H1 (cell line): ENCODE data around the gene EMX1. TPM values are rescaled to one million over a fixed set of nuclear protein-coding genes. Genes with fewer than 3 reads are reported as not detected.

Experiments
- CTCF ChIA-PET: fragments of 300-600 bp; sonication (Branson Sonifier 250); formaldehyde crosslinking; loops from one replicate; lab custom pipeline; 2021; ENCODE audit not compliant: partially characterized antibody; lab: Charles Lee
- POLR2A ChIA-PET: fragments of 300-600 bp; sonication (Branson Sonifier 250); formaldehyde crosslinking; loops from one replicate; lab custom pipeline; 2021; ENCODE audit warnings: inconsistent platforms; ENCODE audit not compliant: partially characterized antibody; lab: Charles Lee
- DNase-seq, 2 experiments: peaks; one replicate each; pipeline versions ENCODE4 v3.0.0 to v3.0.0-alpha.2; 2010 to 2022; ENCODE audit warnings: low spot score in 2 of 2, low read depth in 1 of 2, mixed read lengths in 1 of 2
- FAIRE-seq: peaks from 2 replicates; lab custom pipeline; 2011; peaks lifted over from hg19 to GRCh38; lab: Jason Lieb, UNC
- H2AFZ ChIP-seq: 2 replicates; pipeline ENCODE4 v1.8.1; 2012; ENCODE audit warnings: low read length, inconsistent platforms
- H2AK5ac ChIP-seq: 2 replicates; pipeline ENCODE4 v1.6.1; 2013; ENCODE audit warnings: low read depth, low read length
- H2BK120ac ChIP-seq: replicated peaks from 2 replicates; pipeline ENCODE3; 2013; ENCODE audit warnings: low read depth, low read length, inconsistent platforms
- H2BK12ac ChIP-seq: 2 replicates; pipeline ENCODE4 v1.6.1; 2013; ENCODE audit warnings: low read depth, low read length
- H2BK15ac ChIP-seq: 2 replicates; pipeline ENCODE4 v1.6.1; 2013; ENCODE audit warnings: low read length
- H2BK20ac ChIP-seq: 2 replicates; pipeline ENCODE4 v1.6.1; 2013; ENCODE audit warnings: low read length
- H2BK5ac ChIP-seq: 2 replicates; pipeline ENCODE4 v1.6.1; 2013; ENCODE audit warnings: low read depth, low read length
- H3K14ac ChIP-seq: 2 replicates; pipeline ENCODE4 v1.6.1; 2013; ENCODE audit warnings: inconsistent platforms; ENCODE audit not compliant: insufficient read length
- H3K18ac ChIP-seq: 2 replicates; pipeline ENCODE4 v1.6.1; 2013; ENCODE audit warnings: low read length; ENCODE audit errors: extremely low read depth
- H3K23ac ChIP-seq: 2 replicates; pipeline ENCODE4 v1.6.1; 2013; ENCODE audit warnings: inconsistent platforms; ENCODE audit not compliant: insufficient read length
- H3K23me2 ChIP-seq: 2 replicates; pipeline ENCODE4 v1.6.1; 2013; ENCODE audit warnings: low read depth, low read length
- H3K27ac ChIP-seq: 2 replicates; pipeline ENCODE4 v1.6.1; 2011; ENCODE audit warnings: low read depth, low read length, inconsistent platforms
- H3K27me3 ChIP-seq, 4 experiments: replicated peaks in 1 of 4; 1 replicate in 1 of 4; 2 replicates in 3 of 4; pipeline versions ENCODE4 v1.6.1 to v1.8.1; 2011 to 2013; ENCODE audit warnings: low read length in 3 of 4, mild to moderate bottlenecking in 3 of 4, inconsistent platforms in 2 of 4, mixed read lengths in 2 of 4, moderate library complexity in 1 of 4; ENCODE audit not compliant: control insufficient read depth in 3 of 4, insufficient read depth in 3 of 4; ENCODE audit errors: extremely low read depth in 1 of 4
- H3K36me3 ChIP-seq, 4 experiments: 2 replicates each; pipeline versions ENCODE4 v1.6.1 to v1.8.1; 2011 to 2013; ENCODE audit warnings: mild to moderate bottlenecking in 4 of 4, low read length in 3 of 4, moderate library complexity in 2 of 4, control low read depth in 1 of 4, inconsistent platforms in 1 of 4; ENCODE audit not compliant: insufficient read depth in 4 of 4, control insufficient read depth in 2 of 4
- H3K4ac ChIP-seq: replicated peaks from 2 replicates; pipeline ENCODE3; 2013; ENCODE audit warnings: low read length, low read depth, mixed read lengths, inconsistent platforms; ENCODE audit not compliant: insufficient read length
- H3K4me1 ChIP-seq, 4 experiments: replicated peaks in 1 of 4; 1 replicate in 1 of 4; 2 replicates in 3 of 4; pipeline versions ENCODE4 v1.6.1 to v1.8.1; 2011 to 2013; ENCODE audit warnings: low read length in 3 of 4, inconsistent platforms in 2 of 4, mixed read lengths in 1 of 4; ENCODE audit not compliant: insufficient read depth in 4 of 4, control insufficient read depth in 3 of 4
- H3K4me2 ChIP-seq, 2 experiments: 2 replicates each; pipeline versions ENCODE4 v1.6.1 to v1.8.1; 2011 to 2013; ENCODE audit warnings: low read depth in 2 of 2, low read length in 2 of 2, control low read depth in 1 of 2, inconsistent platforms in 1 of 2, mild to moderate bottlenecking in 1 of 2; ENCODE audit not compliant: insufficient read depth in 1 of 2
- H3K4me3 ChIP-seq, 4 experiments: fragments of 200-600, 300-600 bp in 1 of 4; sonication (generic), shearing (Covaris generic), sonication (Bioruptor Twin) in 1 of 4; 2 replicates each; pipeline versions ENCODE4 v1.5.1 to v1.8.1; 2011 to 2016; ENCODE audit warnings: low read length in 4 of 4, low read depth in 3 of 4, control low read depth in 2 of 4, inconsistent platforms in 2 of 4, mild to moderate bottlenecking in 2 of 4, mixed read lengths in 1 of 4, moderate library complexity in 1 of 4; ENCODE audit not compliant: insufficient read depth in 2 of 4; ENCODE audit errors: extremely low read depth in 1 of 4
- H3K56ac ChIP-seq: replicated peaks from 2 replicates; pipeline ENCODE3; 2013; ENCODE audit warnings: low read depth, mild to moderate bottlenecking, mixed read lengths, low read length, inconsistent platforms; ENCODE audit not compliant: insufficient read length
- H3K79me1 ChIP-seq: 2 replicates; pipeline ENCODE4 v1.6.1; 2013; ENCODE audit warnings: low read depth, low read length, control low read depth
- H3K79me2 ChIP-seq, 2 experiments: 2 replicates each; pipeline versions ENCODE4 v1.6.1 to v1.8.1; 2012 to 2013; ENCODE audit warnings: low read length in 2 of 2, mild to moderate bottlenecking in 2 of 2, inconsistent platforms in 1 of 2; ENCODE audit not compliant: insufficient read depth in 2 of 2, control insufficient read depth in 1 of 2
- H3K9ac ChIP-seq, 4 experiments: replicated peaks in 1 of 4; 1 replicate in 1 of 4; 2 replicates in 3 of 4; pipeline versions ENCODE4 v1.6.1 to v1.8.1; 2011 to 2013; ENCODE audit warnings: low read depth in 3 of 4, low read length in 3 of 4, control low read depth in 2 of 4, mild to moderate bottlenecking in 2 of 4, moderate library complexity in 2 of 4, inconsistent platforms in 1 of 4; ENCODE audit errors: extremely low read depth in 1 of 4
- H3K9me3 ChIP-seq, 2 experiments: 2 replicates each; pipeline versions ENCODE4 v1.6.1 to v1.8.1; 2012 to 2013; ENCODE audit warnings: mild to moderate bottlenecking in 2 of 2, moderate library complexity in 2 of 2, control low read depth in 1 of 2, inconsistent platforms in 1 of 2, low read depth in 1 of 2, low read length in 1 of 2, mixed read lengths in 1 of 2; ENCODE audit not compliant: insufficient read depth in 2 of 2
- H4K20me1 ChIP-seq, 2 experiments: replicated peaks in 1 of 2; 2 replicates each; pipeline versions ENCODE3 to v1.8.1; 2011 to 2013; ENCODE audit warnings: inconsistent platforms in 2 of 2, low read length in 2 of 2, mild to moderate bottlenecking in 1 of 2; ENCODE audit not compliant: insufficient read depth in 2 of 2, control insufficient read depth in 1 of 2
- H4K5ac ChIP-seq: 2 replicates; pipeline ENCODE4 v1.6.1; 2013; ENCODE audit warnings: low read length, low read depth, mixed read lengths, inconsistent platforms; ENCODE audit not compliant: insufficient read length
- H4K8ac ChIP-seq: 2 replicates; pipeline ENCODE4 v1.8.0; 2013; ENCODE audit warnings: mild to moderate bottlenecking, moderate library complexity, low read length, inconsistent platforms; ENCODE audit not compliant: insufficient read depth; ENCODE audit errors: extremely low read depth
- H4K91ac ChIP-seq: replicated peaks from 2 replicates; pipeline ENCODE3; 2013; ENCODE audit warnings: low read length, mixed read lengths, inconsistent platforms; ENCODE audit not compliant: insufficient read length
- EZH2 ChIP-seq: fragments of 200-600 bp; sonication (generic); IDR thresholded peaks from 2 replicates; pipeline ENCODE4 v1.7.1; 2012; ENCODE audit warnings: low read depth, mild to moderate bottlenecking, moderate library complexity, low read length, inconsistent platforms; ENCODE audit not compliant: severe bottlenecking
- GTF2F1 ChIP-seq: IDR thresholded peaks from 2 replicates; pipeline ENCODE4 v1.6.1; 2012; ENCODE audit warnings: low read depth, low read length, improper control_type of control experiment, borderline replicate concordance
- WGBS, 2 experiments: shearing (Covaris generic) in 1 of 2; methylation state at CpG; one replicate each; pipeline versions ENCODE4 v1.1.6 to v1.1.7; 2013 to 2015; ENCODE audit warnings: low lambda C conversion rate in 2 of 2, mixed read lengths in 2 of 2, inconsistent platforms in 1 of 2, low coverage in 1 of 2, missing lambda C conversion rate in 1 of 2; ENCODE audit not compliant: insufficient replicate concordance in 2 of 2, insufficient coverage in 1 of 2, insufficient read length in 1 of 2; ENCODE audit errors: extremely low coverage in 1 of 2, missing lambda C conversion rate in 1 of 2; 5-methylcytosine and 5-hydroxymethylcytosine counted together
- polyA plus RNA-seq, 7 experiments: library from polyadenylated mRNA; depleted of rRNA in 3 of 7; stranded (reverse) in 5 of 7; unstranded in 2 of 7; fragments of >200 nt in 5 of 7; fragments of 200-250 nt in 2 of 7; gene quantifications; 1 replicate in 5 of 7; 2 replicates in 1 of 7; 4 replicates in 1 of 7; pipeline versions ENCODE4 v1.2.1 to v1.2.3, GENCODE V29; 2011 to 2013; ENCODE audit warnings: missing spikeins in 2 of 7, mixed read lengths in 2 of 7
- total RNA-seq: library from RNA; stranded (reverse); fragmentation: NEBNext Ultra II Directional; extraction: Animal tissue kit (Norgen Biotek cat#: 25700); gene quantifications from 2 replicates; pipeline ENCODE4 v1.2.1, GENCODE V29; 2021
- TF ChIP-seq, protein P1 (sequence below), 3 experiments: IDR thresholded peaks; 1 replicate in 2 of 3; 2 replicates in 1 of 3; pipeline versions ENCODE4 v1.5.1 to v1.6.1; 2011; ENCODE audit warnings: low read length in 3 of 3, mild to moderate bottlenecking in 3 of 3, inconsistent platforms in 2 of 3, low read depth in 1 of 3, moderate library complexity in 1 of 3; ENCODE audit not compliant: insufficient read depth in 1 of 3; ENCODE audit errors: control extremely low read depth in 1 of 3

EMX1 gene
- total and polyA plus RNA-seq, 2 of the 8 experiments (the other 6 are each of a cell fraction or from before 2014, with no cell fraction given), result 2.4 to 4.9 TPM

DNA sequence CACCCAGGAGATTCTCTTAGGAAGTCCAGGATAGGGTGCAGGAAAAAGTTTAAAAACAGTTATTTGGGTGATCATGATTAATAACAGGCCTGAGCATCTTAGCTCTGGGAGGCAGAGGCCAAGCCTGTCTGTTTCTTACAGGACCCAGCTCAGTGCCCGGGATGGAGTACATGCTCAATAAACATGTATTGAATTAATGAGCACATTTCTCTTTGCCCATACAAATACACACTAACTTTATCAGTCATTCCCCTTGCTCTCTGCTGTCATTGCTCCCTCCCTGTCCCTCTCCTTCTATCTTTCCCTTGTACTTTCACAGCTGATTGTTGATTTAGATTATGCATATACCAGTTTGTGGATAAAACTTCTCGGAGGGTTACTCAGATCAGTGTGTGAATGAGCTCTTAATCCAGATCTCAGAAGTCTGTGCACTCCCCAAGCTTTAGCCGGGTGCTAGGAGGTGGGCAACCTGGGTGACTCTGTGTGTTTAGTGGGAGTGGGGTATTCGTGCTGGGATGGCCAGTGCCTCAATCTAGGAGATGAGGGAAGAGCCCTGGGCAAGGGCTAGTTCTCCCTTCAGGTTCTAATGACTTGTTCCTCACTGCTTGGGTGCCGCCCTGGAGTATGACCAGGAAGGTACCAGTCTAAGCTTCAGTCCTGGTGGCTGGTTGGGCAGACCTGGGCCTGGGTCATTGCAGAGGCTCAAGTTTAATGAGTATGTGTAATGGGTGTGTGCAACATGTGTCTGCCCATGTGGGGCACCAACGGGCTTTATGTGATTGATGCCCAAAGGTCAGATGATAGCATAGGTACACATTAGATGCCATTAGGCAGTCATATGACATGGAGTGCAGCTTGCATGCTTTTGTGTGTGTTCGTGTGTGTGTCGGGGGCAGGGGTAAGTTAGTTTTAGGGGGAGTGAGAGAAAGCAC is 10.6 kb downstream of the EMX1 start:
- FAIRE-seq, result no peak
- H4K91ac ChIP-seq, result no peak overlapping the region
- ChIA-PET CTCF (interaction anchor here (0.6 to 24.3 kb wide), 14 partner anchors 9 to 249 kb away, joined by 3 to 497 read pairs (median 4); partner anchors contain the start of gene SPR), POLR2A (interaction anchor here (0.8 to 2.8 kb wide), 4 partner anchors 10 to 144 kb away, joined by 3 to 12 read pairs (median 4); partner anchors contain the start of genes EMX1 and SFXN5)
- no peak overlapping the region for H4K5ac ChIP-seq
- no peak overlapping the region for H3K4me2 ChIP-seq
- WGBS, 2 experiments, result 87% methylated on average over 8 of the region's 8 CpGs; no CpG with 5 or more reads in 1 of the 2 experiments
- H2AFZ ChIP-seq, result no peak overlapping the region
- H3K9ac ChIP-seq, result no peak overlapping the region; a peak in 1 of 7 replicates
- 0 out of 2 replicates have a peak overlapping the region, but pooled peaks have one; percentile 17 for H2AK5ac ChIP-seq
- no peak overlapping the region for H3K14ac ChIP-seq
- H3K27me3 ChIP-seq, result peaks cover 57 to 80% (median 73%) of the 10 kb centered on the region in 4 experiments
- H3K9me3 ChIP-seq, result peaks cover 0 to 2% of the 10 kb centered on the region in 2 experiments; a peak in 1 of 4 replicates
- peak overlapping the region; percentile 33; the same call in 1 of the 2 replicates for H2BK15ac ChIP-seq
- H2BK5ac ChIP-seq, result no peak overlapping the region
- no peak overlapping the region for H3K27ac ChIP-seq
- H2BK20ac ChIP-seq, result no peak overlapping the region
- no peaks in the 10 kb centered on the region for H3K79me2 ChIP-seq
- TF ChIP-seq EZH2, result peak; percentile 31
- TF ChIP-seq, protein P1, sequence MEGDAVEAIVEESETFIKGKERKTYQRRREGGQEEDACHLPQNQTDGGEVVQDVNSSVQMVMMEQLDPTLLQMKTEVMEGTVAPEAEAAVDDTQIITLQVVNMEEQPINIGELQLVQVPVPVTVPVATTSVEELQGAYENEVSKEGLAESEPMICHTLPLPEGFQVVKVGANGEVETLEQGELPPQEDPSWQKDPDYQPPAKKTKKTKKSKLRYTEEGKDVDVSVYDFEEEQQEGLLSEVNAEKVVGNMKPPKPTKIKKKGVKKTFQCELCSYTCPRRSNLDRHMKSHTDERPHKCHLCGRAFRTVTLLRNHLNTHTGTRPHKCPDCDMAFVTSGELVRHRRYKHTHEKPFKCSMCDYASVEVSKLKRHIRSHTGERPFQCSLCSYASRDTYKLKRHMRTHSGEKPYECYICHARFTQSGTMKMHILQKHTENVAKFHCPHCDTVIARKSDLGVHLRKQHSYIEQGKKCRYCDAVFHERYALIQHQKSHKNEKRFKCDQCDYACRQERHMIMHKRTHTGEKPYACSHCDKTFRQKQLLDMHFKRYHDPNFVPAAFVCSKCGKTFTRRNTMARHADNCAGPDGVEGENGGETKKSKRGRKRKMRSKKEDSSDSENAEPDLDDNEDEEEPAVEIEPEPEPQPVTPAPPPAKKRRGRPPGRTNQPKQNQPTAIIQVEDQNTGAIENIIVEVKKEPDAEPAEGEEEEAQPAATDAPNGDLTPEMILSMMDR (IDR thresholded peaks at IDR 0.05; ENCODE audit: control extremely low read depth in 1 of 3, insufficient read depth in 1 of 3, low read depth in 1 of 3, low read length in 3 of 3), result no peak
- no peak for TF ChIP-seq GTF2F1
- H3K23me2 ChIP-seq, result peaks cover 7% of the 10 kb centered on the region; the same call in 1 of the 2 replicates
- no peak overlapping the region for H2BK120ac ChIP-seq
- peaks cover 6 to 25% (median 11%) of the 10 kb centered on the region in 4 experiments for H3K4me1 ChIP-seq
- no peak overlapping the region for H3K23ac ChIP-seq
- H3K56ac ChIP-seq, result no peak overlapping the region
- peak overlapping the region; percentile 35; the same call in 1 of the 2 replicates for H2BK12ac ChIP-seq
- peaks cover 0 to 2% (median 0%) of the 10 kb centered on the region in 4 experiments; a peak in 1 of 8 replicates for H3K36me3 ChIP-seq
- H3K79me1 ChIP-seq, result no peaks in the 10 kb centered on the region
- no peak overlapping the region for H3K18ac ChIP-seq
- peaks cover 4 to 11% of the 10 kb centered on the region in 2 experiments for H4K20me1 ChIP-seq
- no peak overlapping the region for H3K4ac ChIP-seq
- no peak overlapping the region for H3K4me3 ChIP-seq
- H4K8ac ChIP-seq, result no peak overlapping the region
- DNase-seq, result no peak
